IPS-18c (cell line): ENCODE measurements around the gene SIX4.

ENCODE experiments used
- H3K4me3 ChIP-seq: 2 replicates; pipeline ENCODE4 v1.7.0; 2013; ENCODE audit warnings: low read depth, mild to moderate bottlenecking, low read length, moderate library complexity; ENCODE audit not compliant: insufficient read depth
- H3K9me3 ChIP-seq: one replicate; pipeline ENCODE4 v1.6.1; 2013; ENCODE audit warnings: mild to moderate bottlenecking, low read length, moderate library complexity; ENCODE audit not compliant: control insufficient read depth, insufficient read depth

SIX4 gene

DNA sequence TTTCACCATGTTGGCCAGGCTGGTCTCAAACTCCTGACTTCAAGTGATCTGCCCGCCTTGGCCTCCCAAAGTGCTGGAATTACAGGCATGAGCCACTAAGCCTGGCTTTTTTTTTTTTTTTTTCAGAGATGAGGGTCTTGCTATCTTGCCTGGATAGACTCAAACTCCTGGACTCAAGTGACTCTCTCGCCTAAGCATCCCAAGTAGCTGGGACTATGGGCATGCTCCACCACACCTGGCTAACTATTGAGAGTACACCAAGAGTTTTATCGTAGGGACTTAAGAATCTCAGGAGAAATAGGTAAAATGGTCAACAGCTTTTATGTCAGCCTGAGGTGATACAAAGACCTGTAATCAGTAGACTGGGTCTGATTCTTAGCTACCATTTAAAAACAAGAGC lies 43.6 kb downstream of the SIX4 start:
- no peaks in the 10 kb centered on the region for H3K9me3 ChIP-seq

DNA sequence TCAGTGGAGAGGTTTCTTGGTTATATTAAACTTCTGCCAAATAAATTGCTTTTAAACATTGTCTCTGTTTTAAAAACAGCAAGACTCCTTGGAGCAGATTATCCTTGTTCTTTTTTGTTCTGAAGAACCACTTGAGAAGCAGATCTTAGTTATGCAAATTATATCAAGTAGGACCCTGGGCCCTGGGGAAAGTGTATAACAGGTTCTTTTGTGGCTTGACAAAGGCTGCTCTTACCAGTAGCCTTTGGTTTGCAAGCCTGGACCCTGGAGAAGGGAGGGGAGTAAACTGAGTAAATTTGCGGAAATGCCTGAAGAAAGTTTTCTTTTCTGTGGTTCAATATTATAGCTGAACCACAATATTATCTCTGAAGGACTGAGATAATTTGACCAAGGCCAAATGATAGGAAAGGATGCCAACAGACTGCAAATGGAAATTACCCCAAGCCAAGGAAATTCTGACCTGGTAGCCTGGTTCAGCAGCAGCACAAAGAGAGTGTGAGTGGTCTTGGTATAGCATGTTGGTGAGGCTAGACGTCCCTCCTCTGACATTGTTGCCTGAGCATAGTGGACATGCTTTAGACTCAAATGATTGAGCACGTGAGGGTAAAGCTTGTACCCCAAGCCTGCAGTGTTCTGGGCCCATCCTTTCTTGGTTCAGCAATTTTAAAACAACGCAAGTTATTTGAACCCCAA lies 44.4 kb downstream of the SIX4 start:
- Histone ChIP-seq H3K9me3 (no peaks in the 10 kb centered on the region), H3K4me3 (no peak overlapping the region)

More for the DNA sequence above, 43.6 kb downstream of the SIX4 start:
- H3K4me3 ChIP-seq, result no peak overlapping the region

- H3K9me3 ChIP-seq, result no peaks in the 10 kb centered on the region
Observed at GRCh38 chr14:60677701-60678100, 46.5 kb downstream of the SIX4 start.

GRCh38 chr14:60670989-60671388 lies 53.2 kb downstream of the SIX4 start:
- Histone ChIP-seq H3K9me3 (no peaks in the 10 kb centered on the region), H3K4me3 (no peak overlapping the region)

More at GRCh38 chr14:60677701-60678100, 46.5 kb downstream of the SIX4 start:
- H3K4me3 ChIP-seq, result no peak overlapping the region

- Histone ChIP-seq H3K4me3 (no peak overlapping the region), H3K9me3 (no peaks in the 10 kb centered on the region)
Observed at GRCh38 chr14:60668431-60669112, 55.6 kb downstream of the SIX4 start.

DNA sequence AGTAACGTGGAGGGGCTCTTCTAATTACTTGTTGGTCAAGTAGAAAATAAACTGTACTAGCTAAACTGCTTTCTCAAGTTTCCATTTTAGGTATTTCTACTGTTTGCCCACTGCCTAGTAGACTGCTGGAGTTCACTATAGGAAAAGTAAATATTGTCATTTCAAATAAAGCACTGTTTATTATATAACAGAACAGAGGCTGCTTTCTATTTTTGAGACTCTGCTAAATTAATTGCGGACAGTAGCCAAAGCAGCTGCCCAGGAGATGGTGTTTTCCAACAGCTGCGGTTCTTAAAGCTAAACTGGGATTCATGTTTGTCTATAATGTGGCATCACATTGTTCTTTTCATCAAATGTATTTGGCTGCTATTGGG lies 59.0 kb downstream of the SIX4 start:
- Histone ChIP-seq H3K4me3 (no peak overlapping the region), H3K9me3 (no peaks in the 10 kb centered on the region)

GRCh38 chr14:60662982-60663381 lies 61.2 kb downstream of the SIX4 start:
- Histone ChIP-seq H3K4me3 (no peak overlapping the region), H3K9me3 (no peaks in the 10 kb centered on the region)

- Histone ChIP-seq H3K4me3 (no peak overlapping the region), H3K9me3 (no peaks in the 10 kb centered on the region)
Observed at GRCh38 chr14:60661721-60662120, 62.4 kb downstream of the SIX4 start.
